ENCODE data around the gene DDT.
"Not testable (repeated sequence)": the region's sequence is repeated elsewhere in the genome, so short reads cannot be mapped to it uniquely, and the experiment has no call there.

DNA sequence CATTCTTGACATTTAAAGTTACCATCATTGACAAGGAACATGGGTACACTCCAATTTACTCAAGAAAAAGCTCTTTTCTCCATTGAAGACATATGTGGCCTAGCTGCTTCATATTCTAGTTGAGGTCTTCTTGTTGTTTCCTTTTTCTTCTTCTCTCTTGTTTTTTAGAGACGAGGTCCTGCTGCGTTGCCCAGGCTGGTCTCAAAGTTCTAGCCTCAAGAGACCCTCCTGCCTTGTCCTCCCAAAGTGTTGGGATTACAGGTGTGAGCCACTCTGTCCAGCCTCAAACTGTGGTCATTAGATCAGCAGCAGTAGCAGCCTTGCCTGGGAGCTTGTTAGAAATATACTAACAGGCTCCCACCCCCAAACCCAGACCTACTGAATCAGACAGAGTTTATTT, 18.8 kb upstream of the DDT start:
- TF ChIP-seq CTCF, EP300 (IDR thresholded peaks at IDR 0.05): not testable (repeated sequence)
